Retina (tissue), 1 donor: ENCODE results near the gene PIP5K1B.

ENCODE experiments used
- DNase-seq: peaks from one replicate; pipeline ENCODE4 v3.0.0-alpha.2; 2016

Gene PIP5K1B

GRCh38 chr9:68822596-68823165 is 117.6 kb downstream of the PIP5K1B start:
- no peak for DNase-seq

GRCh38 chr9:68825762-68826472 is 120.9 kb downstream of the PIP5K1B start:
- DNase-seq, result no peak

- DNase-seq, result no peak
Observed at GRCh38 chr9:68827837-68828744, 123.1 kb downstream of the PIP5K1B start.

GRCh38 chr9:68832101-68832500 is 127.1 kb downstream of the PIP5K1B start:
- DNase-seq, result no peak

- no peak for DNase-seq
Observed at GRCh38 chr9:68832861-68833518, 128.0 kb downstream of the PIP5K1B start.

- DNase-seq, result no peak
Observed at GRCh38 chr9:68834931-68835520, 130.0 kb downstream of the PIP5K1B start.

GRCh38 chr9:68836788-68837187 is 131.7 kb downstream of the PIP5K1B start:
- DNase-seq, result peak; percentile 20

- no peak for DNase-seq
Observed at GRCh38 chr9:68838245-68838644, 133.2 kb downstream of the PIP5K1B start.

GRCh38 chr9:68841276-68842052 is 136.4 kb downstream of the PIP5K1B start:
- DNase-seq, result no peak

GRCh38 chr9:68842568-68842967 is 137.5 kb downstream of the PIP5K1B start:
- no peak for DNase-seq

GRCh38 chr9:68843239-68843638 is 138.2 kb downstream of the PIP5K1B start:
- no peak for DNase-seq

GRCh38 chr9:68844157-68844556 is 139.1 kb downstream of the PIP5K1B start:
- DNase-seq, result no peak

GRCh38 chr9:68844631-68845612 is 139.9 kb downstream of the PIP5K1B start:
- peak; percentile 41 for DNase-seq

- DNase-seq, result no peak
Observed at GRCh38 chr9:68847765-68848164, 142.7 kb downstream of the PIP5K1B start.

- DNase-seq, result no peak
Observed at GRCh38 chr9:68851657-68852056, 146.6 kb downstream of the PIP5K1B start.

GRCh38 chr9:68852941-68853340 is 147.9 kb downstream of the PIP5K1B start:
- DNase-seq, result no peak

- DNase-seq, result no peak
Observed at GRCh38 chr9:68859347-68859746, 154.3 kb downstream of the PIP5K1B start.

- DNase-seq, result no peak
Observed at GRCh38 chr9:68860419-68860818, 155.4 kb downstream of the PIP5K1B start.

GRCh38 chr9:68861436-68861835 is 156.4 kb downstream of the PIP5K1B start:
- no peak for DNase-seq

GRCh38 chr9:68867066-68867465 is 162.0 kb downstream of the PIP5K1B start:
- no peak for DNase-seq

- DNase-seq, result peak; percentile 52
Observed at GRCh38 chr9:68869022-68869421, 164.0 kb downstream of the PIP5K1B start.
